MM.1S (cell line): ENCODE data around the gene C5AR1.
A peak's percentile ranks its signal among the peaks of the same experiment; 100 is the strongest.

Experiments
- DNase-seq: peaks from one replicate; pipeline ENCODE4 v3.0.0-alpha.2; 2015
- H2AFZ ChIP-seq: fragments of 300-600 bp; sonication (generic); 2 replicates; pipeline ENCODE4 v1.6.0; 2016; ENCODE audit warnings: antibody characterized with exemption, low read length
- H3F3A ChIP-seq: fragments of 300-600 bp; sonication (generic); 2 replicates; pipeline ENCODE4 v1.6.1; 2016; ENCODE audit warnings: mild to moderate bottlenecking, antibody characterized with exemption, low read length, moderate library complexity, mixed read lengths; ENCODE audit not compliant: insufficient read depth
- H3K27ac ChIP-seq: fragments of 300-600 bp; sonication (generic); 2 replicates; pipeline ENCODE4 v1.5.1; 2016; ENCODE audit warnings: mild to moderate bottlenecking, low read length
- H3K27me3 ChIP-seq: fragments of 300-600 bp; sonication (generic); replicated peaks from 2 replicates; pipeline ENCODE4 v1.6.0; 2016; ENCODE audit warnings: low read length; ENCODE audit not compliant: insufficient read depth
- H3K36me3 ChIP-seq: fragments of 300-600 bp; sonication (generic); replicated peaks from 2 replicates; pipeline ENCODE4 v1.6.1; 2016; ENCODE audit warnings: mild to moderate bottlenecking, low read length, mixed read lengths; ENCODE audit not compliant: insufficient read depth
- H3K4me1 ChIP-seq: fragments of 300-600 bp; sonication (generic); 2 replicates; pipeline ENCODE4 v1.6.1; 2016; ENCODE audit warnings: low read length, mixed read lengths
- H3K4me2 ChIP-seq: fragments of 300-600 bp; sonication (generic); 2 replicates; pipeline ENCODE4 v1.6.0; 2016; ENCODE audit warnings: low read depth, low read length
- H3K4me3 ChIP-seq: fragments of 300-600 bp; sonication (generic); 2 replicates; pipeline ENCODE4 v1.5.1; 2016; ENCODE audit warnings: low read length, mixed read lengths
- H3K79me2 ChIP-seq: fragments of 300-600 bp; sonication (generic); 2 replicates; pipeline ENCODE4 v1.6.1; 2016; ENCODE audit warnings: mixed run types, low read length, mixed read lengths
- H3K9ac ChIP-seq: fragments of 300-600 bp; sonication (generic); 2 replicates; pipeline ENCODE4 v1.6.1; 2016; ENCODE audit warnings: low read length, mixed read lengths
- H3K9me2 ChIP-seq: fragments of 300-600 bp; sonication (generic); replicated peaks from 2 replicates; pipeline ENCODE4 v1.6.1; 2016; ENCODE audit warnings: mild to moderate bottlenecking, low read length, mixed read lengths; ENCODE audit not compliant: insufficient read depth
- H3K9me3 ChIP-seq: fragments of 300-600 bp; sonication (generic); replicated peaks from 2 replicates; pipeline ENCODE4 v1.6.1; 2016; ENCODE audit warnings: mild to moderate bottlenecking, low read length, mixed read lengths; ENCODE audit not compliant: insufficient read depth
- H4K20me1 ChIP-seq: fragments of 300-600 bp; sonication (generic); 2 replicates; pipeline ENCODE4 v1.6.1; 2016; ENCODE audit warnings: mild to moderate bottlenecking, low read length, moderate library complexity, mixed read lengths; ENCODE audit not compliant: insufficient read depth
- CTCF ChIP-seq: fragments of 300-600 bp; sonication (generic); IDR thresholded peaks from 2 replicates; pipeline ENCODE4 v1.5.1; 2016; ENCODE audit warnings: antibody characterized with exemption, low read length, mixed read lengths
- EZH2 ChIP-seq: fragments of 300-600 bp; sonication (generic); optimal IDR thresholded peaks from 2 replicates; pipeline ENCODE3; 2017; ENCODE audit warnings: low read depth, mild to moderate bottlenecking, antibody characterized with exemption, low read length, mixed read lengths
- EZH2phosphoT487 ChIP-seq: fragments of 300-600 bp; sonication (generic); IDR thresholded peaks from 2 replicates; pipeline ENCODE4 v1.6.1; 2018; ENCODE audit warnings: antibody characterized with exemption, low read length

C5AR1 gene

GRCh38 chr19:47280183-47280797, 29.4 kb upstream of the C5AR1 start:
- Histone ChIP-seq H3K36me3 (no peaks in the 10 kb centered on the region), H3K4me3 (no peak overlapping the region), H4K20me1 (no peaks in the 10 kb centered on the region), H3K9me3 (no peaks in the 10 kb centered on the region), H3K9me2 (no peaks in the 10 kb centered on the region), H3F3A (no peaks in the 10 kb centered on the region), H3K27ac (no peak overlapping the region), H3K9ac (no peak overlapping the region), H3K27me3 (no peaks in the 10 kb centered on the region), H2AFZ (no peak overlapping the region), H3K4me1 (no peaks in the 10 kb centered on the region), H3K4me2 (no peak overlapping the region), H3K79me2 (no peaks in the 10 kb centered on the region)
- DNase-seq, result peak; percentile 57
- peak; percentile 56 for TF ChIP-seq CTCF
- no peak for TF ChIP-seq EZH2

GRCh38 chr19:47283405-47284059, 26.1 kb upstream of the C5AR1 start:
- Histone ChIP-seq H4K20me1 (no peaks in the 10 kb centered on the region), H3K9me3 (no peaks in the 10 kb centered on the region), H3K27ac (no peak overlapping the region), H3K36me3 (no peaks in the 10 kb centered on the region), H3K9me2 (no peaks in the 10 kb centered on the region), H3K79me2 (no peaks in the 10 kb centered on the region), H3K9ac (no peak overlapping the region), H3F3A (no peaks in the 10 kb centered on the region), H3K4me1 (no peaks in the 10 kb centered on the region), H3K27me3 (no peaks in the 10 kb centered on the region), H3K4me2 (no peak overlapping the region), H2AFZ (no peak overlapping the region), H3K4me3 (no peak overlapping the region)
- no peak for TF ChIP-seq EZH2phosphoT487
- TF ChIP-seq EZH2, result no peak
- TF ChIP-seq CTCF, result no peak
- no peak for DNase-seq

GRCh38 chr19:47284324-47284899, 25.2 kb upstream of the C5AR1 start:
- Histone ChIP-seq H3K79me2 (no peaks in the 10 kb centered on the region), H3K9me2 (no peaks in the 10 kb centered on the region), H3K9ac (no peak overlapping the region), H3F3A (no peaks in the 10 kb centered on the region), H3K9me3 (no peaks in the 10 kb centered on the region), H2AFZ (no peak overlapping the region), H4K20me1 (no peaks in the 10 kb centered on the region), H3K27ac (no peak overlapping the region), H3K27me3 (no peaks in the 10 kb centered on the region), H3K4me1 (no peaks in the 10 kb centered on the region), H3K36me3 (no peaks in the 10 kb centered on the region), H3K4me3 (no peak overlapping the region), H3K4me2 (no peak overlapping the region)
- DNase-seq, result peak; percentile 64
- TF ChIP-seq EZH2, result no peak
- no peak for TF ChIP-seq EZH2phosphoT487
- TF ChIP-seq CTCF, result peak; percentile 87
